HG03521 (cell line): Measurements from ENCODE around the gene TMEM170A.
A peak's percentile ranks its signal among the peaks of the same experiment; 100 is the strongest.

Source experiments
- ATAC-seq: cut with Tn5 transposase; IDR thresholded peaks from one replicate; pipeline ENCODE4 v1.9.1; 2021; ENCODE audit warnings: mild to moderate bottlenecking, moderate library complexity; ENCODE audit not compliant: unreplicated experiment

The TMEM170A gene

DNA sequence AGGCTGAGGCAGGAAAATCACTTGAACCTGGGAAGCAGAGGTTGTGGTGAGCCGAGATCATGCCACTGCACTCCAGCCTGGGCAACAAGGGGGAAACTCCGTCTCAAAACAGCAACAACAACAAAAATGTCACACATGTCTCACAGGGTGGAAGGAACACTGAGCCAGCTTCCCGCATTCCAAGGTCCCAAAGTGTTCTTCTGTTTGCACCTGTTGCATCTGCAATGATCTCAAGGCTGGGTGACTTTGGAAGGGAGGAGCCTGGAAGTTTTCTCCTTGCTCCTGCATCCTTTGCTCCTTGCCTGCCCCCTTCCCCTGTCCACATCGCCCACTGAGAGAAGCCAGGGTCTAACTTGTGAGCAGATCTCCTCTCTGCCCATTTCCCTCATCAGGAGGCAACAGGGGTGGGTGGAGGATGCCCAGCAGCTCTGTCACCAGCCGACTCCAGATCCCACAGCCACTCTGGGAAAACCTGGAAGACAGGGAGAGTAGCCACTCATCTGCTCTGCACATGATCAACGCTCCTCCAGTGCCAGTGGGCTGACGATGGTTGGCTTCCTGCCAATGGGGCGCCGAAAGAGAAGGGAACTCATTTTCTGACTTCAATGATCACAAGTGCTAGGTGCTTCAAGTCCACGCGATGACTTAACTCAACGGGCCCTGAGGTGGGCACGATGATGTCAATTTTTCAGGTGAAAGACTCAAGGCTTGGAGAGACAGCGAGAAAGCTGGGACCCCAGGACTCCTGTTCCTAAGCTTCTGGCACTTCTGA is 18.1 kb upstream of the TMEM170A start:
- ATAC-seq: no peak

DNA sequence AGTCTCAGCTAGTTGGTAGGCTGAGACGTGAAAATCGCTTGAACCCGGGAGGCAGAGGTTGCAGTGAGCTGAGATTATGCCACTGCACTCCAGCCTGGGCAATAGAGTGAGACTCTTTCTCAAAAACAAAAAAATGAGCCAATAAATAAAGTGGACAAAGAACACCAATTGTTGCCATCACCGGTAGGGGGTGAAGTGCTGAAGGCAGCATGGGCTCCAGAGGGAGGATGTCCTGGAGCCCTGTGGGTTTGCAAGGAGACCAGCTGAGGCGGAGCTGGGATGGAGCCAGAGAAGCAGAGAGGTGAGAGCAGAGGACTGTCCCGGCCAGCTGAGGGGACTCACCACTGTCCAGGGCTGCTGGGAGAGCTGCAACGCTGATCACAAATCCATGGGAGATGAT is 17.0 kb upstream of the TMEM170A start:
- no peak for ATAC-seq

DNA sequence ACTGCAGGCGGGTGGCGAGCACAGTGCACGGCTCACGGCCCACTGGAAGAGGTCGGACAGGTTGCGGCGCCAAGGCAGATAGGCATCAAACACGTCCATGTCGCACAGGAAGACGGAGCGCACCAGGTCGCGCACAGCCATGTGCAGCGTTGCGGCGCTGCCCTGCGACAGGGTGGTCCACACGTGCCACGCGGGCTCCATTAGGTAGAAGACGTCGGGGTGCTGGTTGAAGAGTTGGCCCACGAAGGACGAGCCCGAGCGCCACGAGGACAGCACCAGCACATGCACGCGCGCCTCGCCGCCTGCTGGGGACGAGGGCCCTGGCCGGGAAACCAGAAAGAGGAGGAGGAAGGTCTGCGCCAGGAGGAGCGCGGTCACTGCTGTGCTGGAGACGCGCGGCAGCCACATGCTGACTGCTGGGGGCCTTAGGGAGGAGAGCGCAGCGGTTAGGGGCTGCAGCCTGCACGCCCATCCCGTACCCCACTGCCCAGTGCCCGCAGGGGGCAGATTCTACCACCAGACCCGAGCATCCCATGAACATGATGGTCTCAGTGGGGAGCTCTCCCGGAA is 15.0 kb upstream of the TMEM170A start:
- ATAC-seq: no peak

- no peak for ATAC-seq
These were observed 14.2 kb upstream of the TMEM170A start for GRCh38 chr16:75478480-75479345.

GRCh38 chr16:75477680-75478473 is 13.4 kb upstream of the TMEM170A start:
- no peak for ATAC-seq

GRCh38 chr16:75476817-75477216 is 12.3 kb upstream of the TMEM170A start:
- ATAC-seq: no peak

DNA sequence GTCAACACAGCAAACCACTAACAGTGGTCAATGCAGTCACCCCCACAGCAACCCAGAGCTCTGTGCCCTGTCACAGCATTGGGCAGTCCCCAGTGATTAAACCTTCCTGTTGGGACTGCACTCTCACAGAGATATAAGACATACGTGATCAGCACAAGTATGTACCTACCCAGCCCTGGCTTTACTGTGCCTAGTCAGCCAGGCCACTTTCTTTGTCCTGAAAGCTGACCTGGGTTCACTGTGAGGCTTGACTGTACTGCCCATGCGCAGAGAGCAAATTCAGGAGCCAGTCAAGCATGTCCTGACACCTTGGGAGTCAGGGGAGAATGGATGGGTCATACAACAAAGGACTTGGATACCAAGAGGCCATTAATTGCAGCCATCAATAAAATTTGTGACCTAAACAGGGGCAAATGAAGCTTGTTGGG is 10.9 kb upstream of the TMEM170A start:
- ATAC-seq: no peak

- ATAC-seq: no peak
These were observed 8.7 kb upstream of the TMEM170A start for GRCh38 chr16:75472908-75473877.

- no peak for ATAC-seq
These were observed 7.5 kb upstream of the TMEM170A start for GRCh38 chr16:75471723-75472633.

- ATAC-seq: no peak
These were observed 2.3 kb upstream of the TMEM170A start for GRCh38 chr16:75466760-75467159.

DNA sequence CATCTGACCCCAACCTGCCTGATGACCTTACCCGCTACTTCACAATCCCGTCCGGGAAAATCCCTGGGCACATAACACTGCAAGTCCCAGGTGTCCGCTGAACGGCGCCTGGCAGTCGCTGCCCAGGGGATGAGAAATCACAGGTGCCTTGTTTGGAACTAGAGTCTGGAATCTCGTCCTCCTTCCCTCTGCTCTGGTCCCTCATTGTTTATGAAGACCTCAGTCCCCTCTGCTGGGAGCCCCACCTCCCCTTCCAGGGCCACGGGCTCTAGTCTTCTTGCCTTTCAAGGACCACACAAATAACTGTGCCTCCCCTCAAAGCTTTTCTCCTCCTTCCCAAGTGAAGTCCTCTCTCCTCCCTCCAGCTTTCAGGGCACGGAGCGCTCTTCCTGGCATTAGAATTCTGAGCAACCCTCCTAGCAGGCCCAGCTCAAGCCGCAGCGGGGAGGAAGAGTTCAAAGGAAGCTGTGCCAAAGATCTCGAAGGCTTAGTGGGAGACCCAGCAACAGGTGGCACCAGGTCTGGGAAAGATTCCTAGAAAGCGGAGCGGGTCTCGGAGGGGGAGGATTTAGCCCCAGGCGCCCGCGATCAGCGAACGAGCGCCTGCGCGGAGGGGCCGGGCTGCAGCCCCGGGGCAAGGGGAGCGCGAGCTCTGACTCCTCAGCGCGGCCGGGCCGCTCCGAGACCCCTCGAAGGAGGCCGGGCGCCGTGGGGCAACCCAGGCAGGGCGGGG is 934 bp downstream of the TMEM170A start:
- peak; percentile 6 for ATAC-seq

- ATAC-seq: peak; percentile 27
These were observed 1.7 kb downstream of the TMEM170A start for GRCh38 chr16:75462806-75463205.

GRCh38 chr16:75461575-75461974 is 2.9 kb downstream of the TMEM170A start:
- no peak for ATAC-seq

- no peak for ATAC-seq
These were observed 4.0 kb downstream of the TMEM170A start for GRCh38 chr16:75460446-75460845.

DNA sequence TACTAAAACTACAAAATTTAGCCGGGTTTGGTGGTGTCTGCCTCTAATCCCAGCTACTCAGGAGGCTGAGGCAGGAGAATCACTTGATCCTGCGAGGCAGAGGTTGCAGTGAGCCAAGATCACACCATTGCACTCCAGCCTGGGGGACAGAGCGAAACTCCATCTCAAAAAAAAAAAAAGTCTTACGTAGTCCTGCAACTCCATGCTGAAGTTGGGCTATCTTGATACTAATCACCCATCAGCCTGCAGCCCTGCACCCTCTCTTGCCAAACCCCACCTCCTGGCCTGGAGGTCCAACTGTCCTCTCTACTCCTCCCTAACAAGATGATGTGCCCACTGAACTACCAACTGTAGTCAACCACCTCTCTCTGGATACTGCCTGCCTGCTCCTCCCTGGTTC is 4.8 kb downstream of the TMEM170A start:
- no peak for ATAC-seq

DNA sequence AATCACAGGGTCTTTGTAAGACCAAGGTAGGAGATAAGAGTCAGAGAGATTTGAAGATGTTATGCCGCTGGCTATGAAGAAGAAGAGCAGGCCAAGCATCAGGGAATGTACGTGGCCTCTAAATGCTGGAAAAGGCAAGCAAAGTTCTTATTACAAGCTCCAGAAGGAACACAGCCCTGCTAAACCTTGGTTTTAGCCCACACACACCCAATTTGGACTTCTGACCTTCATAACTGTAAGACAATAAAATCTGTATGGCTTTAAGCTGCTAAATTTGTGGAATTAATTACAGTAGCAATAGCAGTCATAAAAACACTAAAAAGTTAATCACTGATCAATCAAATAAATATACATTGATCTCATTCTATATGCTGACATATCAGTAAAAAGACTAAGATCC is 6.0 kb downstream of the TMEM170A start:
- ATAC-seq: no peak

DNA sequence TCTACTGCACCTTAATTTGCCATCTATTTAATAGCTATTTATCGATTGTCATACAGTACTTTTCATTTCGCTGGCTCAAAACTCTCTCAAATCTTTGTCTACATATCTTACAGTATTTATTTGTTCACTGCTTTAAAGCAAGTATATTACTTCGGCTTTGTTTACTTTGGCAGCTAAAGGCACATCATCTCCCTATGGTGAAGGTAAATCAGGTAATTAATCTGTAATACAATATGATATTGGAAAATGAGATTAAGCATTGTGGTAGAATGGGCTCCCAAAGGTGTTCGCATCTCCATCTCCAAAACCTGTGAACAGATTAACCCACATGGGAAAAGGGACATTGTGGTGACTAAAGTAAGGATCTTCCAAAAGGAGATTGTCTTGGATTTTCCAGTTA is 6.5 kb downstream of the TMEM170A start:
- no peak for ATAC-seq

DNA sequence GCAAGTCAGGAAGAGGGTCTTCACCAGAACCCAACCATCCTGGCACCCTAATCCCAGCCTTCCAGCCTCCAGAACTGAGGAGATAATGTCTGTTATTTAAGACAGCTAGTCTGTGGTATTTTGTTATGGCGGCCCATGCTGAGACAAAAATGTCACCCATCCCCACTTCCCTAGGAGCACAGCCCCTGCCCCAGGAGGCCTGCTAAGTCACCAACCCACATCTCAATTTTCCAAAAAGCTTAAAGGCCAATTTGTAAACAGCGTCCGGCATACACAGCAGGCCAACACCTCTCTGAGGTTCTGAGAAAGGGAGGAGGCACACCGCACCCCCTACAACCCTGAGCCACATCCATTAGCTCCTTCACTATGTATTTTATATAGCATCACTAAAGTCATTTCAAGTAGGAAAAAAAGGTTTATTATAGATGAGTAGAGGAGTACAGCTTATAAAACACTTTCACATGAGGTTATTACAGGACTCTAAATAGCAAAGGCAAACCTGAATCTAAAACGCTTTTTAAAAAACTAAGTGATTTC is 6.9 kb downstream of the TMEM170A start:
- no peak for ATAC-seq
